GM19238 (cell line): ENCODE data around the gene CCNT2.
"Not testable (repeated sequence)": the region's sequence is repeated elsewhere in the genome, so short reads cannot be mapped to it uniquely, and the experiment has no call there.

Experiments
- DNase-seq: peaks from one replicate; pipeline ENCODE4 v3.0.0; 2011; ENCODE audit warnings: low spot score; ENCODE audit not compliant: insufficient read length

CCNT2 gene

GRCh38 chr2:134919341-134920210 lies 954 bp downstream of the CCNT2 start:
- DNase-seq: no peak

GRCh38 chr2:134924912-134925311 lies 6.3 kb downstream of the CCNT2 start:
- no peak for DNase-seq

- no peak for DNase-seq
Observed at GRCh38 chr2:134926231-134926931, 7.8 kb downstream of the CCNT2 start.

- no peak for DNase-seq
Observed at GRCh38 chr2:134927195-134927594, 8.6 kb downstream of the CCNT2 start.

GRCh38 chr2:134932864-134933526 lies 14.4 kb downstream of the CCNT2 start:
- no peak for DNase-seq

- DNase-seq: no peak
Observed at GRCh38 chr2:134933732-134934131, 15.1 kb downstream of the CCNT2 start.

- DNase-seq: no peak
Observed at GRCh38 chr2:134934150-134934549, 15.5 kb downstream of the CCNT2 start.

GRCh38 chr2:134934641-134935040 lies 16.0 kb downstream of the CCNT2 start:
- no peak for DNase-seq

- DNase-seq: no peak
Observed at GRCh38 chr2:134936691-134937090, 18.1 kb downstream of the CCNT2 start.

- DNase-seq: no peak
Observed at GRCh38 chr2:134943540-134943939, 24.9 kb downstream of the CCNT2 start.

GRCh38 chr2:134944975-134945374 lies 26.4 kb downstream of the CCNT2 start:
- DNase-seq: no peak

- DNase-seq: no peak
Observed at GRCh38 chr2:134946073-134946472, 27.5 kb downstream of the CCNT2 start.

- no peak for DNase-seq
Observed at GRCh38 chr2:134949981-134950708, 31.5 kb downstream of the CCNT2 start.

GRCh38 chr2:134950886-134951285 lies 32.3 kb downstream of the CCNT2 start:
- DNase-seq: no peak

GRCh38 chr2:134952608-134953007 lies 34.0 kb downstream of the CCNT2 start:
- DNase-seq: no peak

GRCh38 chr2:134954065-134954464 lies 35.4 kb downstream of the CCNT2 start:
- no peak for DNase-seq

- DNase-seq: no peak
Observed at GRCh38 chr2:134955744-134956143, 37.1 kb downstream of the CCNT2 start.

- DNase-seq: no peak
Observed at GRCh38 chr2:134957477-134957876, 38.9 kb downstream of the CCNT2 start.

- DNase-seq: not testable (repeated sequence)
Observed at GRCh38 chr2:134967166-134967565, 48.5 kb downstream of the CCNT2 start.

GRCh38 chr2:134973241-134974138 lies 54.9 kb downstream of the CCNT2 start:
- no peak for DNase-seq
